ENCODE measurements around the gene RAB11B.

Gene RAB11B

GRCh38 chr19:8366961-8367326 is 23.2 kb upstream of the RAB11B start:
- ATAC-seq (ENCODE audit: low read depth), result no peak
- peaks cover 43% of the 10 kb centered on the region for H3K36me3 ChIP-seq (ENCODE audit: low read depth)
- H3K4me1 ChIP-seq (ENCODE audit: insufficient read depth, poor library complexity, severe bottlenecking), result peaks cover 19% of the 10 kb centered on the region
- TF ChIP-seq, protein P1, sequence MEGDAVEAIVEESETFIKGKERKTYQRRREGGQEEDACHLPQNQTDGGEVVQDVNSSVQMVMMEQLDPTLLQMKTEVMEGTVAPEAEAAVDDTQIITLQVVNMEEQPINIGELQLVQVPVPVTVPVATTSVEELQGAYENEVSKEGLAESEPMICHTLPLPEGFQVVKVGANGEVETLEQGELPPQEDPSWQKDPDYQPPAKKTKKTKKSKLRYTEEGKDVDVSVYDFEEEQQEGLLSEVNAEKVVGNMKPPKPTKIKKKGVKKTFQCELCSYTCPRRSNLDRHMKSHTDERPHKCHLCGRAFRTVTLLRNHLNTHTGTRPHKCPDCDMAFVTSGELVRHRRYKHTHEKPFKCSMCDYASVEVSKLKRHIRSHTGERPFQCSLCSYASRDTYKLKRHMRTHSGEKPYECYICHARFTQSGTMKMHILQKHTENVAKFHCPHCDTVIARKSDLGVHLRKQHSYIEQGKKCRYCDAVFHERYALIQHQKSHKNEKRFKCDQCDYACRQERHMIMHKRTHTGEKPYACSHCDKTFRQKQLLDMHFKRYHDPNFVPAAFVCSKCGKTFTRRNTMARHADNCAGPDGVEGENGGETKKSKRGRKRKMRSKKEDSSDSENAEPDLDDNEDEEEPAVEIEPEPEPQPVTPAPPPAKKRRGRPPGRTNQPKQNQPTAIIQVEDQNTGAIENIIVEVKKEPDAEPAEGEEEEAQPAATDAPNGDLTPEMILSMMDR (IDR thresholded peaks at IDR 0.05; ENCODE audit: poor library complexity, severe bottlenecking), result no peak
- no peak overlapping the region for H3K4me3 ChIP-seq (ENCODE audit: severe bottlenecking)
- no peaks in the 10 kb centered on the region for H3K27me3 ChIP-seq (ENCODE audit: insufficient read depth, poor library complexity, severe bottlenecking)
- no peaks in the 10 kb centered on the region for H3K9me3 ChIP-seq (ENCODE audit: severe bottlenecking)
- peak overlapping the region; percentile 97 for H3K27ac ChIP-seq (ENCODE audit: poor library complexity, severe bottlenecking)
- no peak for DNase-seq (ENCODE audit: low spot score)

DNA sequence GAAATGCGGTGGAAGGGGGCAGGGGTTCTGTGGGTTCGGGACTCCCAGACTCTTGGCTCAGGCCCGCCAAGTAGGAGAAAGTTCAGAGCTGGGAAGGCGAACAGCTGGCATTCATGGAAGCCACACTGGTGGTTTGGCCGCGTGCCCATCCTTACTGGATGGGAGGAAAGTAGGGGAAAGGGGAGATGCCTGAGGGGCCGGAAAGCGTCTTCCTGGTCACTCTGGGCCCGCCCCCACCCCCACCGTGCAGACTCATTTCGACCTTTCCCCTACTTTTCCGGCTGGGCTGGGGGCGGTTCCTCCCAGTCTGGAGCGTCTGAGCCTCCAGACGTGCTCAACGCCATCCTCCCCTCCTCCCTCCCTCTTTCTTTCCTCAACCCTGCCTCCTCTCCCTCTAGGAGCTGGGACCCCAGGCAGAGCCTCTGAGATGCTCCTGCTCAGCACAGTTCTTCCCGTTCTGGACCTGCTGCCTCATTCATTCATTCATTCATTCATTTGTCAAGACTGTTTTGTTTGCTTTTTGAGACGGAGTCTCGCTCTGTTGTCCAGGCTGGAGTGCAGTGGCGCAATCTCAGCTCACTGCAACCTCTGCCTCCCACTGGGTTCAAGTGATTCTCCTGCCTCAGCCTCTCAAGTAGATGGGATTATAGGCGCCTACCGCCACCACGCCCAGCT is 22.7 kb upstream of the RAB11B start:
- Histone ChIP-seq H3K9me3 (ENCODE audit: severe bottlenecking) (no peaks in the 10 kb centered on the region), H3K4me3 (ENCODE audit: severe bottlenecking) (no peak overlapping the region), H3K4me1 (ENCODE audit: insufficient read depth, poor library complexity, severe bottlenecking) (peaks cover 15% of the 10 kb centered on the region), H3K27me3 (ENCODE audit: insufficient read depth, poor library complexity, severe bottlenecking) (no peaks in the 10 kb centered on the region), H3K36me3 (ENCODE audit: low read depth) (peaks cover 44% of the 10 kb centered on the region), H3K27ac (ENCODE audit: poor library complexity, severe bottlenecking) (peak overlapping the region; percentile 97)
- peak; percentile 58 for ATAC-seq (ENCODE audit: low read depth)
- peak; percentile 97 for DNase-seq (ENCODE audit: low spot score)
- TF ChIP-seq, protein P1 (IDR thresholded peaks at IDR 0.05; ENCODE audit: poor library complexity, severe bottlenecking), result no peak

DNA sequence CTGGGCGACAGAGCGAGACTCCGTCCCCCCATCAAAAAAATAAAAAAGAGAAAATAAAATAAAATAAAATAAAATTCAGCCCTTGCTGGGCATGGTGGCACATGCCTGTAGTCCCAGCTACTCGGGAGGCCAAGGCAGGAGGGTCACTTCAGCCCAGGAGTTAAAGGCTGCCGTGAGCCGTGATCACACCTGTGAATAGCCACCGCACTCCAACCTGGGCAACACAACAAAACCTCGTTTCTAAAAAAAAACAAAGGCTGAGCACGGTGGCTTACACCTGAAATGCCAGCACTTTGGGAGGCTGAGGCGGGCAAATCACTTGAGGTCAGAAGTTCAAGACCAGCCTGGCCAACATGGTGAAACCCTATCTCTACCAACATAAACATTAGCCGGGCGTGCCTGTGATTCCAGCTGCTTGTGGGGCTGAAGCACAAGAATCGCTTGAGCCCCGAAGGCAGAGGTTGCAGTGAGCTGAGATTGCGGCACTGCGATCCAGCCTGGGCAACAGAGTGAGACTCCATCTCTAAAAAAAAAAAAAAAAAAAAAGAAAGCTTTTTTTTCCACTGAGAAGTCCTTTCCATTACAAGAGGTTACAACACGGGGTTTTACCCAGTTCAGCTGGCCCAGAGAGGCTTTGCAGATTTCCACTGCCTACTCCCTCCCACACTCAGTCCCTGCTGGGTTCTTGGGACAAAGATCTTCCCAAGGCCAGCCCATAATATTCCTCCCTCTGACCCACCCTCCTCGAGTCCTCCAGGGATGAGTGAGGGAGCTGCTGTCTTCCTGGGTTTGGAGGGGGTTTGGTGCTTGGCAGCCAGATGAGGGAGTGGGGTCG is 19.8 kb upstream of the RAB11B start:
- H3K9me3 ChIP-seq (ENCODE audit: severe bottlenecking), result no peaks in the 10 kb centered on the region
- peaks cover 8% of the 10 kb centered on the region for H3K4me1 ChIP-seq (ENCODE audit: insufficient read depth, poor library complexity, severe bottlenecking)
- H3K36me3 ChIP-seq (ENCODE audit: low read depth), result peaks cover 55% of the 10 kb centered on the region
- ATAC-seq (ENCODE audit: low read depth) (no peak), DNase-seq (ENCODE audit: low spot score) (no peak)
- no peaks in the 10 kb centered on the region for H3K27me3 ChIP-seq (ENCODE audit: insufficient read depth, poor library complexity, severe bottlenecking)
- H3K4me3 ChIP-seq (ENCODE audit: severe bottlenecking), result no peak overlapping the region
- TF ChIP-seq, protein P1 (IDR thresholded peaks at IDR 0.05; ENCODE audit: poor library complexity, severe bottlenecking), result no peak
- H3K27ac ChIP-seq (ENCODE audit: poor library complexity, severe bottlenecking), result no peak overlapping the region

DNA sequence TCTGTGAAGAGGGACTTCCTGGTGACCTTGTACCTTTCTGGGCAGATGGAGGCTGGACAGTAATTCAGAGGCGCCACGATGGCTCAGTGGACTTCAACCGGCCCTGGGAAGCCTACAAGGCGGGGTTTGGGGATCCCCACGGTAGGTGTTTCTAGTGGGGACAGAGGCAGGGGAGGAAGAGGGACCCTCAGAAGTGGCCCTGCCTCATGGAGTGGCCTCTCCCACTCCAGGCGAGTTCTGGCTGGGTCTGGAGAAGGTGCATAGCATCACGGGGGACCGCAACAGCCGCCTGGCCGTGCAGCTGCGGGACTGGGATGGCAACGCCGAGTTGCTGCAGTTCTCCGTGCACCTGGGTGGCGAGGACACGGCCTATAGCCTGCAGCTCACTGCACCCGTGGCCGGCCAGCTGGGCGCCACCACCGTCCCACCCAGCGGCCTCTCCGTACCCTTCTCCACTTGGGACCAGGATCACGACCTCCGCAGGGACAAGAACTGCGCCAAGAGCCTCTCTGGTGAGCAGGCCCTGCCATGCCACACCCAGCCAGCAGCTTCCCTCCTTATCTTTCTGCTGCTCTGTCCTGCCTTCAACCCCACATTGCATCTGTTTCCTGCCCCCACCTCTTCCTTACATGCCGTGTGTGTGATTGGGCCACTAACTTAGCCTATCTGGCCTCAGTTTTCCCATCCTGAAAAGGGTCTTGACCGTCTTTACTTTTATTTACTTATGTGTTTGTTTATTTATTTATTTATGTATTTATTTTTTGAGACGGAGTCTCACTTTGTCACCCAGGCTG is 19.0 kb upstream of the RAB11B start:
- no peak overlapping the region for H3K4me3 ChIP-seq (ENCODE audit: severe bottlenecking)
- H3K36me3 ChIP-seq (ENCODE audit: low read depth), result peaks cover 54% of the 10 kb centered on the region
- no peak for DNase-seq (ENCODE audit: low spot score)
- H3K4me1 ChIP-seq (ENCODE audit: insufficient read depth, poor library complexity, severe bottlenecking), result peaks cover 8% of the 10 kb centered on the region
- ATAC-seq (ENCODE audit: low read depth), result no peak
- H3K9me3 ChIP-seq (ENCODE audit: severe bottlenecking), result no peaks in the 10 kb centered on the region
- no peak overlapping the region for H3K27ac ChIP-seq (ENCODE audit: poor library complexity, severe bottlenecking)
- no peaks in the 10 kb centered on the region for H3K27me3 ChIP-seq (ENCODE audit: insufficient read depth, poor library complexity, severe bottlenecking)
- TF ChIP-seq, protein P1 (IDR thresholded peaks at IDR 0.05; ENCODE audit: poor library complexity, severe bottlenecking), result no peak
